Measurements from ENCODE around the gene D2HGDH.

DNA sequence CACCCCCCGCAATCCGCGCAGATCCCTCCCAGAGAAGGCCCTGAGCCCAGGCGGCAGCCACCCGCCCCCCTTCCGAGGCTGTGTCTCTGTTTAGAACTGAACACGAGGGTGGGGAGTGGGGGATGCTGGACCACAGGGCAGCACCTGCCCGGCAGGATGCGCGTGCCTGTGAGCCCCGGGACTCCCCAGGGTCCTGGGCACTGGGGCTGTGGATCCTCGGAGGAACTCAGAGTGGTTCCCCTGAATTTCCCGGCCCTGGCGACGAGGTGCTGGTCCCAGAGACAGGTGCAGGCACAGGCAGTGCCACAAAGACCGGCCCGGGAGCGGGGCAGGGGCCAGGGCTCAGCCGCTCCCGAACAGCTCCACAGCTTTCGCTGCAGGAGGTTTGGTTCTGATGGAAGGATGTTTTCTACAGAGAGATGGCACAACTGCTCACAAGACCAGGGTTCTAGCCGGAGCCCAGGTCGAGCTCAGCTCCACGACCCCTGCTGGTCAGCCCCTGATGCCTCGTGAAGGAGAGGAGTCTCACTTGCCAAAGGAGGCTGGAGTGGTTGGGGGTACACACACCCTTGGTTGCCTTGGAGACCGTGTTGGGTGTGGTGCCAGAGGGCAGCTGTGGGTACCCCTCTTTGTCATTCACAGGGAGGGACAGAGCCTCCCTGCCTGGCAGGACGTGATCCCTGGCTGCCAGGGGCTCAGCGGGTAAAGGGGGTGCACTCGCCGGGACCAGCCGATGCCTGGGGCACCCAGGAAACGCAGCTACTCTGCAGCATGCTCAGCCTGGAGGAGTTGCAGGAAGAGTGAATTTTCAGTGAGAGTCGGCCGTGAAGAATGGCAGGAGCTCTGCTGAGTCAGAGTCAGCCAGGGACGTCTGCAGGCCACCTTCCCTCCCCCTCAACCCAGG, 70.1 kb downstream of the D2HGDH start:
- TF ChIP-seq KAT2A (conservative IDR thresholded peaks at IDR 0.05; ENCODE audit: control insufficient read depth, low read depth, low read length) = no peak
- TF ChIP-seq, protein P1, sequence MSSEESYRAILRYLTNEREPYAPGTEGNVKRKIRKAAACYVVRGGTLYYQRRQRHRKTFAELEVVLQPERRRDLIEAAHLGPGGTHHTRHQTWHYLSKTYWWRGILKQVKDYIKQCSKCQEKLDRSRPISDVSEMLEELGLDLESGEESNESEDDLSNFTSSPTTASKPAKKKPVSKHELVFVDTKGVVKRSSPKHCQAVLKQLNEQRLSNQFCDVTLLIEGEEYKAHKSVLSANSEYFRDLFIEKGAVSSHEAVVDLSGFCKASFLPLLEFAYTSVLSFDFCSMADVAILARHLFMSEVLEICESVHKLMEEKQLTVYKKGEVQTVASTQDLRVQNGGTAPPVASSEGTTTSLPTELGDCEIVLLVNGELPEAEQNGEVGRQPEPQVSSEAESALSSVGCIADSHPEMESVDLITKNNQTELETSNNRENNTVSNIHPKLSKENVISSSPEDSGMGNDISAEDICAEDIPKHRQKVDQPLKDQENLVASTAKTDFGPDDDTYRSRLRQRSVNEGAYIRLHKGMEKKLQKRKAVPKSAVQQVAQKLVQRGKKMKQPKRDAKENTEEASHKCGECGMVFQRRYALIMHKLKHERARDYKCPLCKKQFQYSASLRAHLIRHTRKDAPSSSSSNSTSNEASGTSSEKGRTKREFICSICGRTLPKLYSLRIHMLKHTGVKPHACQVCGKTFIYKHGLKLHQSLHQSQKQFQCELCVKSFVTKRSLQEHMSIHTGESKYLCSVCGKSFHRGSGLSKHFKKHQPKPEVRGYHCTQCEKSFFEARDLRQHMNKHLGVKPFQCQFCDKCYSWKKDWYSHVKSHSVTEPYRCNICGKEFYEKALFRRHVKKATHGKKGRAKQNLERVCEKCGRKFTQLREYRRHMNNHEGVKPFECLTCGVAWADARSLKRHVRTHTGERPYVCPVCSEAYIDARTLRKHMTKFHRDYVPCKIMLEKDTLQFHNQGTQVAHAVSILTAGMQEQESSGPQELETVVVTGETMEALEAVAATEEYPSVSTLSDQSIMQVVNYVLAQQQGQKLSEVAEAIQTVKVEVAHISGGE (CRISPR knock-in tag; IDR thresholded peaks at IDR 0.05) = no peak
- TF ChIP-seq, protein P2, sequence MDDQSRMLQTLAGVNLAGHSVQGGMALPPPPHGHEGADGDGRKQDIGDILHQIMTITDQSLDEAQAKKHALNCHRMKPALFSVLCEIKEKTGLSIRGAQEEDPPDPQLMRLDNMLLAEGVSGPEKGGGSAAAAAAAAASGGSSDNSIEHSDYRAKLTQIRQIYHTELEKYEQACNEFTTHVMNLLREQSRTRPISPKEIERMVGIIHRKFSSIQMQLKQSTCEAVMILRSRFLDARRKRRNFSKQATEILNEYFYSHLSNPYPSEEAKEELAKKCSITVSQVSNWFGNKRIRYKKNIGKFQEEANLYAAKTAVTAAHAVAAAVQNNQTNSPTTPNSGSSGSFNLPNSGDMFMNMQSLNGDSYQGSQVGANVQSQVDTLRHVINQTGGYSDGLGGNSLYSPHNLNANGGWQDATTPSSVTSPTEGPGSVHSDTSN (IDR thresholded peaks at IDR 0.05; ENCODE audit: insufficient replicate concordance, low read depth, low read length) = no peak
- TF ChIP-seq JUNB (IDR thresholded peaks at IDR 0.05) = no peak
